Hematopoietic multipotent progenitor cell treated with erythropoietin and hydrocortisone succinate and interleukin-3 and kit ligand, for 17 days (in vitro differentiated cells): ENCODE measurements around the gene CEBPB.
"Not testable (repeated sequence)": the region's sequence is repeated elsewhere in the genome, so short reads cannot be mapped to it uniquely, and the experiment has no call there.

Experiments
- DNase-seq: peaks from one replicate; pipeline ENCODE4 v3.0.0-alpha.2; 2015; ENCODE audit warnings: low spot score

Gene CEBPB

GRCh38 chr20:50190251-50191064 is at the start of gene CEBPB:
CEBPB (plus strand) TSS chr20:50190830; CDS start chr20:50191034, 204 bp downstream.
- DNase-seq: peak; percentile 85

GRCh38 chr20:50141018-50141675 is 49.5 kb upstream of the CEBPB start:
- no peak for DNase-seq

GRCh38 chr20:50141811-50142561 is 48.6 kb upstream of the CEBPB start:
- no peak for DNase-seq

- DNase-seq: no peak
Measured at GRCh38 chr20:50142812-50143211, 47.8 kb upstream of the CEBPB start.

GRCh38 chr20:50144362-50144761 is 46.3 kb upstream of the CEBPB start:
- DNase-seq: no peak

- no peak for DNase-seq
Measured at GRCh38 chr20:50145566-50145965, 45.1 kb upstream of the CEBPB start.

GRCh38 chr20:50146214-50146613 is 44.4 kb upstream of the CEBPB start:
- DNase-seq: no peak

GRCh38 chr20:50146732-50147662 is 43.6 kb upstream of the CEBPB start:
- DNase-seq: peak; percentile 52

- no peak for DNase-seq
Measured at GRCh38 chr20:50149481-50150254, 41.0 kb upstream of the CEBPB start.

- DNase-seq: peak; percentile 58
Measured at GRCh38 chr20:50151034-50151743, 39.4 kb upstream of the CEBPB start.

- no peak for DNase-seq
Measured at GRCh38 chr20:50152394-50153152, 38.1 kb upstream of the CEBPB start.

GRCh38 chr20:50153153-50153499 is 37.5 kb upstream of the CEBPB start:
- no peak for DNase-seq

- DNase-seq: peak; percentile 93
Measured at GRCh38 chr20:50153500-50154377, 36.9 kb upstream of the CEBPB start, which contains the start of gene PEDS1. PEDS1 (minus strand) TSS chr20:50153723; CDS start chr20:50153637, 86 bp downstream.

- DNase-seq: not testable (repeated sequence)
Measured at GRCh38 chr20:50161494-50161893, 29.1 kb upstream of the CEBPB start.

GRCh38 chr20:50163570-50164317 is 26.9 kb upstream of the CEBPB start:
- no peak for DNase-seq

GRCh38 chr20:50165684-50166554 is 24.7 kb upstream of the CEBPB start:
- DNase-seq: peak; percentile 99
